SK-N-SH (cell line): ENCODE measurements around the gene SUCNR1.

ENCODE experiments used
- EP300 ChIP-seq, 2 experiments: IDR thresholded peaks; 2 replicates each; pipeline versions ENCODE4 v1.4.0 to v1.6.1; 2012; ENCODE audit warnings: borderline replicate concordance in 1 of 2, low read depth in 1 of 2, low read length in 1 of 2
- EZH2phosphoT487 ChIP-seq: fragments of 200-600 bp; sonication (generic); IDR thresholded peaks from 2 replicates; pipeline ENCODE4 v1.6.1; 2017; ENCODE audit warnings: low read depth, mixed run types, mild to moderate bottlenecking, antibody characterized with exemption, moderate library complexity, borderline replicate concordance
- FOXM1 ChIP-seq: IDR thresholded peaks from 2 replicates; pipeline ENCODE4 v1.4.0; 2012; ENCODE audit warnings: low read depth, mild to moderate bottlenecking
- GABPA ChIP-seq: IDR thresholded peaks from 2 replicates; pipeline ENCODE4 v1.4.0; 2012; ENCODE audit warnings: low read depth, mild to moderate bottlenecking
- SMC3 ChIP-seq: IDR thresholded peaks from 2 replicates; pipeline ENCODE4 v1.6.1; 2012; ENCODE audit warnings: low read depth, low read length, improper control_type of control experiment
- YY1 ChIP-seq: IDR thresholded peaks from 2 replicates; pipeline ENCODE4 v1.4.0; 2012; ENCODE audit warnings: low read depth, mild to moderate bottlenecking
- TF ChIP-seq, protein P1 (sequence below): IDR thresholded peaks from 2 replicates; pipeline ENCODE4 v1.4.0; 2012; ENCODE audit warnings: low read depth
- TF ChIP-seq, protein P2 (sequence below): fragments of 200-600 bp; sonication (generic); IDR thresholded peaks from 2 replicates; pipeline ENCODE4 v1.6.1; 2017; ENCODE audit warnings: antibody characterized with exemption, mild to moderate bottlenecking, moderate library complexity
- TF ChIP-seq, protein P3 (sequence below): IDR thresholded peaks from 2 replicates; pipeline ENCODE4 v1.4.0; 2012; ENCODE audit warnings: low read depth, borderline replicate concordance
- TF ChIP-seq, protein P4 (sequence below): IDR thresholded peaks from 2 replicates; pipeline ENCODE4 v1.6.1; 2012; ENCODE audit warnings: mild to moderate bottlenecking, low read depth, low read length, moderate library complexity

DNA sequence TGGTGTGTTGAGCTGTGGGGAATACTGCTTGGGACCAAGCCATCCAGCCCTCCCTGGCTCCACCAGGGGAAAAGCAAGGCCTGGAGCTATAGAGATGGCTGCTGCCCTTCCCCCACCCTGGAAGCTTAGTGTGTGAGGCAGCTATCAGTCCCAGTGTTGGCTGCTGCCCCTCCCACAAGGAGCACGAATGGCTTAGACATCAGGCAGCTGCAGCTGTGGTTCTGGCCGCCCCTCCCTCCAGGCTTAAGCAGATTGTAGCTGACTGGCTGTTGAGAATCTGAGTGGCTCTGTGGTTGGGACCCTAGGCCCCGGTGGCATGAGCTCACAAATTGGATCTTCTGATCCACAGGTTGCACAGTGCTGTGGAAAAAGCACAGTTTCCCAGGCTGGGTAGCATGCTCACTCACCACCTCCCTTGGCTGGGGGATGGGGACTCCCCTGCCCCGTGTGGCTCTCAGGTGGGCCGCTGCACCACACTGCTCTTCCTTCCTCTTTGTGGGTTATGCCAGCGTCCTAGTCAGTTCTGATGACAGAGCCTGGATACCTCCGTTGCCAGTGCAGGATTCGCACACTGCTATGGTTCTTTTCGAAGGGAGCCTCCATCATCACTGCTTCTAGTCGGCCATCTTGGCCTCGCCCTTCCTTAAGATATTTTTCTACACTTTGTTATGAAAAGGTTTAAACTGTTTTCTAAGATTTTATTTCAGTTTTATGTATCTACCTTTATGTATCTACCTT is 21.2 kb upstream of the SUCNR1 start:
- no peak for TF ChIP-seq EP300 (IDR thresholded peaks at IDR 0.05; ENCODE audit: borderline replicate concordance in 1 of 2, low read depth in 1 of 2, low read length in 1 of 2)
- TF ChIP-seq, protein P1, sequence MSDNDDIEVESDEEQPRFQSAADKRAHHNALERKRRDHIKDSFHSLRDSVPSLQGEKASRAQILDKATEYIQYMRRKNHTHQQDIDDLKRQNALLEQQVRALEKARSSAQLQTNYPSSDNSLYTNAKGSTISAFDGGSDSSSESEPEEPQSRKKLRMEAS: no peak
- TF ChIP-seq, protein P2, sequence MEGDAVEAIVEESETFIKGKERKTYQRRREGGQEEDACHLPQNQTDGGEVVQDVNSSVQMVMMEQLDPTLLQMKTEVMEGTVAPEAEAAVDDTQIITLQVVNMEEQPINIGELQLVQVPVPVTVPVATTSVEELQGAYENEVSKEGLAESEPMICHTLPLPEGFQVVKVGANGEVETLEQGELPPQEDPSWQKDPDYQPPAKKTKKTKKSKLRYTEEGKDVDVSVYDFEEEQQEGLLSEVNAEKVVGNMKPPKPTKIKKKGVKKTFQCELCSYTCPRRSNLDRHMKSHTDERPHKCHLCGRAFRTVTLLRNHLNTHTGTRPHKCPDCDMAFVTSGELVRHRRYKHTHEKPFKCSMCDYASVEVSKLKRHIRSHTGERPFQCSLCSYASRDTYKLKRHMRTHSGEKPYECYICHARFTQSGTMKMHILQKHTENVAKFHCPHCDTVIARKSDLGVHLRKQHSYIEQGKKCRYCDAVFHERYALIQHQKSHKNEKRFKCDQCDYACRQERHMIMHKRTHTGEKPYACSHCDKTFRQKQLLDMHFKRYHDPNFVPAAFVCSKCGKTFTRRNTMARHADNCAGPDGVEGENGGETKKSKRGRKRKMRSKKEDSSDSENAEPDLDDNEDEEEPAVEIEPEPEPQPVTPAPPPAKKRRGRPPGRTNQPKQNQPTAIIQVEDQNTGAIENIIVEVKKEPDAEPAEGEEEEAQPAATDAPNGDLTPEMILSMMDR: no peak
- TF ChIP-seq EZH2phosphoT487: no peak
- TF ChIP-seq GABPA: no peak
- no peak for TF ChIP-seq SMC3
- TF ChIP-seq YY1: no peak
- TF ChIP-seq, protein P3, sequence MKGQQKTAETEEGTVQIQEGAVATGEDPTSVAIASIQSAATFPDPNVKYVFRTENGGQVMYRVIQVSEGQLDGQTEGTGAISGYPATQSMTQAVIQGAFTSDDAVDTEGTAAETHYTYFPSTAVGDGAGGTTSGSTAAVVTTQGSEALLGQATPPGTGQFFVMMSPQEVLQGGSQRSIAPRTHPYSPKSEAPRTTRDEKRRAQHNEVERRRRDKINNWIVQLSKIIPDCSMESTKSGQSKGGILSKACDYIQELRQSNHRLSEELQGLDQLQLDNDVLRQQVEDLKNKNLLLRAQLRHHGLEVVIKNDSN: no peak
- no peak for TF ChIP-seq FOXM1
- TF ChIP-seq, protein P4, sequence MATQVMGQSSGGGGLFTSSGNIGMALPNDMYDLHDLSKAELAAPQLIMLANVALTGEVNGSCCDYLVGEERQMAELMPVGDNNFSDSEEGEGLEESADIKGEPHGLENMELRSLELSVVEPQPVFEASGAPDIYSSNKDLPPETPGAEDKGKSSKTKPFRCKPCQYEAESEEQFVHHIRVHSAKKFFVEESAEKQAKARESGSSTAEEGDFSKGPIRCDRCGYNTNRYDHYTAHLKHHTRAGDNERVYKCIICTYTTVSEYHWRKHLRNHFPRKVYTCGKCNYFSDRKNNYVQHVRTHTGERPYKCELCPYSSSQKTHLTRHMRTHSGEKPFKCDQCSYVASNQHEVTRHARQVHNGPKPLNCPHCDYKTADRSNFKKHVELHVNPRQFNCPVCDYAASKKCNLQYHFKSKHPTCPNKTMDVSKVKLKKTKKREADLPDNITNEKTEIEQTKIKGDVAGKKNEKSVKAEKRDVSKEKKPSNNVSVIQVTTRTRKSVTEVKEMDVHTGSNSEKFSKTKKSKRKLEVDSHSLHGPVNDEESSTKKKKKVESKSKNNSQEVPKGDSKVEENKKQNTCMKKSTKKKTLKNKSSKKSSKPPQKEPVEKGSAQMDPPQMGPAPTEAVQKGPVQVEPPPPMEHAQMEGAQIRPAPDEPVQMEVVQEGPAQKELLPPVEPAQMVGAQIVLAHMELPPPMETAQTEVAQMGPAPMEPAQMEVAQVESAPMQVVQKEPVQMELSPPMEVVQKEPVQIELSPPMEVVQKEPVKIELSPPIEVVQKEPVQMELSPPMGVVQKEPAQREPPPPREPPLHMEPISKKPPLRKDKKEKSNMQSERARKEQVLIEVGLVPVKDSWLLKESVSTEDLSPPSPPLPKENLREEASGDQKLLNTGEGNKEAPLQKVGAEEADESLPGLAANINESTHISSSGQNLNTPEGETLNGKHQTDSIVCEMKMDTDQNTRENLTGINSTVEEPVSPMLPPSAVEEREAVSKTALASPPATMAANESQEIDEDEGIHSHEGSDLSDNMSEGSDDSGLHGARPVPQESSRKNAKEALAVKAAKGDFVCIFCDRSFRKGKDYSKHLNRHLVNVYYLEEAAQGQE: no peak
